NCI-H69 (cell line): ENCODE measurements around the gene GNAI2.
"Not testable (repeated sequence)": the region's sequence is repeated elsewhere in the genome, so short reads cannot be mapped to it uniquely, and the experiment has no call there.

Source experiments
- DNase-seq: peaks from one replicate; lab custom pipeline; 2025; lab: John Stamatoyannopoulos, UW

The GNAI2 gene

DNA sequence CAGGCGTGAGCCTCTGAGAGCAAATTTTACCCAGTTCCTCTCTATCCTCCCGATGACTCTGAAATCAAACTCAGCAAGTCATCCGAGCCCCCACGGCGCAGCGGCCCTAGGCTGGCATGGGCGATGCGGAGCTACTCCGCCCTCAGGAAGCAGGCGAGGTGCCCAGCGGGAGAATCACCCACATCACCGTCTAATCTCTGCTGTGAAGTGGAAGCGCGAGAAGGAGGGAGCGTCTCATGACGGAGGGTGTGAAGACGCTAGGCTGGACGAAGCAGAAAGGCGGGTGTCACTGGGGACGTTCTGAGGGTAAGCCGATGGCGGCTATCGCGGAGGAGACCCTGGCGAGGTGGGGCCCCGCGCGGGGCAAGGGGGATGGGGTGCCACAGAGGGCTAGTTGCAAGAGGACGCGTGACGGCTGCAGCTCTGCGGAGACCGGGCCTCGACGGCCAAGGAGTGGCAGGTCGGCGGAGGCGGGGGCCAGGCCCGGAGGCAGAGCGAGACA, 9.1 kb upstream of the GNAI2 start:
- DNase-seq = peak; percentile 76

DNA sequence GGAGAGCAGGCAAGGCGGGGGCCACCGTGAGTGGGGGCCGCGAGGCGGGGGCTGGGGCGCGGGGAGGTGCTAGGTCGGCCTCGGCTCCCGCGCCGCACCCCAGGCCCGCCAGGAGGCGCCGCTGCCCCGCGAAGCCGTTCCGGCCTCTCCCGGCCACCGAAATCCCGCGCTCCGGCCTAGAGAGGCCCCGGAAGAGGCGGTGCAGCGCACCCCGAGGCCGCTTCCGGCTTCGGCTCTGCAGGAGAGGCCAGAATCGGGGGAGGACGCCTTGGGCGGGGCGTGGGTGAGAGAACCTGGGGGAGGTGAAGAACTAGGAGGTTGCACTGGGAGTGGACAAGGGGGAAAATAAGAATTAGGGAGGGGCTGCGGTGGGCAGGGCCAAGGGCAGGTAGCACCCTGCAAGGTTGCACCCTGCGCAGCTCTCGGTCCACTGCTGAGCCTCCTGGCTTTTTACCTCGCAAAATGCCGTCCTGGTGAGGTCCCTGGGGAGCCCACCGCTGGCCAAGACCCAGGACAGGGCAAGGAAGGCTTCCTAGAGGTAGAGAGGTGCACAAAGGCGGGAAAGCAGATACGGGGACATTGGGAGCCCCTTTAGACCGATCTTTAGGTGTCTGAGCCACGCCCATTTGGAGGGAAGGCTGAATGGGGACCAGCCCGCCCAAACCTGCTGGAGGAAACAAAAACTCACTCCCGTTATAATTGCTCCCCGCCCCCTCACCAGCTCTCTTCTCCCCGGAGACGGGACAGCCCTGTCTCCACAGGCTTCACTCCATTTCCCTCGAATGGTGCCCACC, 8.4 kb upstream of the GNAI2 start:
- DNase-seq = peak; percentile 95

DNA sequence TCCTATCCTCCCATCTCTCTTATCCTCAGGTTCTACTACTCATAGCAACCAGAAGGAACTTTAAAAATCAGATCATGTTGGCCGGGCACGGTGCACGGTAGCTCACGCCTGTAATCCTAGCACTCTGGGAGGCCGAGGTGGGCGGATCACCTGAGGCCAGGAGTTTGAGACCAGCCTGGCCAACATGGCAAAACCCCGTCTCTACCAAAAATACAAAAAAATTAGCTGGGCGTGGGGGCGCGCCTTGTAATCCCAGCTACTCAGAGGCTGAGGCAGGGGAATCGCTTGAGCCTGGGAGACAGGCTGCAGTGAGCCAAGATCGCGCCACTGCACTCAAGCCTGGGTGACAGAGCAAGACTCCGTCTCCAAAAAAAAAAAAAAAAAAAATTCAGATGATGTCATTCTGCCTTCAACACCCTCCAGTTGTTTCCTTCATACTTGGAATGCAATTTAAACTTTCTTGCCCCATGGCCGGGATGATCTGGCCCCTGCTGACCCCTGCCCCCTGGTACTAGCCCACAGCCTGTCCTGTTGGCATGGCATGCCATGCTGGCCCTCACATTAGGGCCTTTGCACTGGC, 7.7 kb upstream of the GNAI2 start:
- DNase-seq = not testable (repeated sequence)

GRCh38 chr3:50229490-50229889, 6.5 kb upstream of the GNAI2 start:
- no peak for DNase-seq

DNA sequence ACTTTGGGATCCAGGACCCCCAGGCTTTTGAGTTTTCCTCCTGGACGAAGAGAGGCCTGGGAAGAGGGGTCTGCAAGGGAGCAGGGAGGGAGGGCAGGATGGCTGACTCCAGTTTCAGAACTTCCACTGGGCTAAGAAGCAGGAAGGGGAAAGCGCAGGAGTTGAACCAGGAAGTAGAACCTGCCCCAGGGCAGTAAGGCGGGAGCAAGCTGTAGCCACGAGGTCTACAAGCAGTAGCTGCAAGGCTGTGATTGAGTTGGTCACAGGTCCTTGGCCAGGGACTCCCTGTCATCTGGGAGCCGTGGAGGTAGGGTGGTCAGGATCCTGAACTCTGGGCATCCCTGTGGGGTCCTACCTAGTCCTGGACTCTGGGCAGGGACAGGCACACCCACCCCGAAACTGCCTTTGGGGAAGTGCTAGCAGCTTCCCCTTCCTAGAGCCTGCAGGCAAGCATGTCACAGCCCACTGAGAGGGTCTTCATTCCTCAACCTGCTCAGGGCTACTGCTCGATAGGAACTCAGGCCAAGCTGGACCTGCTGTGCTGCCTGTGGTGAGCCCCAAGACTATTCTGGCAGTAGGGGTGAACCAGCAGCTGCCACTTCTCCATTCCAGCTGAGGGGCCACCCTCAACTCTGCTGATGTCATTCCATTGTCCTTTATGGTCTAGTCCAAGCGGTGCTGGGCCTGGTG, 5.8 kb upstream of the GNAI2 start:
- no peak for DNase-seq

GRCh38 chr3:50230794-50231125, 5.2 kb upstream of the GNAI2 start:
- no peak for DNase-seq

GRCh38 chr3:50231581-50231980, 4.4 kb upstream of the GNAI2 start:
- no peak for DNase-seq

- DNase-seq = no peak
These were observed 3.7 kb upstream of the GNAI2 start for GRCh38 chr3:50232303-50232702.

DNA sequence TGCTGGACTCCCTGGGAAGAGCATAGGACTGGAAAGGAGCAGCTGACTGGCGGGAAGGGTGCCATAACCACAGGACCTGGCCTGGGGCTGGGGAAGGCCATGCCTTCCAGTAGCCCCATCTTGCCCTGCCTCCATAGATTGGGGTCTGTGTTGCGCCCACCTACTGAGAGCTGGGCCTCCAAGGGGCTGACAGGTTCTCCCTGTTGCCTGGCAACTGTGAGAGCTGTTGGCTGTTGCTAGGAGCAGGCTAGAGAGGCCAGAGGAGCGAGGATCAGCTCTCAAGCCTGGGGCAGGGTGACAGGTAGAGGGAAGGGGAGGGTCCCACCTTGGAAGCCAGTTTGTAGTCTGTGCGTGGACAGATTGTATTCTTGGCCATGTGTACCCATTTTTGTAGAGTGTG, 2.8 kb upstream of the GNAI2 start:
- no peak for DNase-seq

DNA sequence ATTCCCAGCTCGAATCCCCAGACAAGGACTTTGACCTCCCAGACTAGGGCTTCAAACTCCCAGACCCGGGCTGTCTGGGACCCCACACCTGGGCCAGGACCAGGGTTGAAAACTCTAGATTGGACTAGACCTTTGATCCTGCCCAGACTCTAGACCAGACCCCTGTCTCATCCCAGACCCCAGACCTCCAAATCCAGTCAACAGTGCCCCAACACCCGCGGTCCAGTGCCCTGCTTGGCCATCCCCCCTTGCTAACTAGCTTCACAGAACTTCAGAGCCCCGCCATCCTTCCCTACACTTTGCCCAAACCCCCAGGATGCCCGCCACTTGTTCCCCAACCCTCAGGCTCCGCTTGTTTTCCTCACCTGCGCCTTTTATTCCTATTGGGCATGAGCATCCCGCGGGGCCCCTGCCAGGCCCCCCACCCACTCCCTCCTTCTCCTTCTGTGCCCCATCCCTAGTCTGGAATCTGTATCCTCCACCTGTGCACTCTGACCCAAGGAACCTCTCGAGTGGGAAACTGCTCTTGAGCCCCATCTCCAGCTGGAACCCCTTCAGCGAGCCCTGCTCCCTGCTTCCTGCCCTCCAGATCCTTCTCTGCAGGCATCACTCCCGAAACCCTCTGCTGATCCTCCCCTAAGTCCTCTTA, 604 bp downstream of the GNAI2 start:
- peak; percentile 46 for DNase-seq

- peak; percentile 51 for DNase-seq
These were observed 1.2 kb downstream of the GNAI2 start for GRCh38 chr3:50237133-50237651.

GRCh38 chr3:50237754-50238548, 1.9 kb downstream of the GNAI2 start:
- peak; percentile 87 for DNase-seq

DNA sequence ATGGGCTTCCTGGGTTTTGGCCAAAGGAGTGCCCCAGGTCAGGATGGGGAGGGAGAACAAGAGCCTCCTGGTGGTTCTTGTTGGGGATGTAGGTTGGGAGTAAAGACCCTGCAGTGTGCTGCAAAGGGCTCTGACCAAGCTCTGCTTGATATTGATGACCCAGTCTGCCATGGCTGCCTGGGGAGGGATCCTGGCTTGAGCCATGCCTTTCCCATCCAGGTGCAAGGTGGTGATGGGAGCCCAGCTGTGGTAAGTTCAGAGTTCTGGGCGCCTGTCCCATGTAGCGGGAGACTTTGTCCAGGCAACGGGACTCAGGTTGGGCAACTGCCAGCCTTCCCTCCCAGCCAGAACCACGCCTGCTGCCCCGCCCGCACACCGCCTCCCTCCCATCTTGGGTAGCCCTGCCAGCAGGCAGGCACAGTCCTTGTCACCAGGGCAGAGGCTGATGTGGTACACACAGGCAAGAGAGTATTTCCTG, 2.6 kb downstream of the GNAI2 start:
- DNase-seq = peak; percentile 57

DNA sequence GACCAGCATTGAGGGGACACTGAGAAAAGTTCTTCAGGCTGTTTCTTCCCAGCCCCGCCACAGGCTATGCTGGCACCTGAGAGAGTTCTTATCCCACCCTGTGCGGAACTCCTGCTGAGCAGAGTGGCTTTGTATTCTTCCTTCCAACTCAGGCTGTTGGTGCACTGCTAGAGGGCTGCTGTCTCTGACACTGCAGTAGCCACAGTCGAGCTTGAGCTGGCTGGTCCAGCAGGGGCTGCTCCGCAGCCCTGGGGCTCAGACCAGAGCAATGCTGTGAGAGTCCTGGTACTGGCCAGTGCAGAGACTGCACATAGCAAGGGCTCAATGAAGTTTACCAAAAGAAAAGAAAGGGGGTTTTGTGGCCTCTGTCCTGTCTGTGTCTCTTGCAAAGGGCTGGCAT, 3.6 kb downstream of the GNAI2 start:
- no peak for DNase-seq

DNA sequence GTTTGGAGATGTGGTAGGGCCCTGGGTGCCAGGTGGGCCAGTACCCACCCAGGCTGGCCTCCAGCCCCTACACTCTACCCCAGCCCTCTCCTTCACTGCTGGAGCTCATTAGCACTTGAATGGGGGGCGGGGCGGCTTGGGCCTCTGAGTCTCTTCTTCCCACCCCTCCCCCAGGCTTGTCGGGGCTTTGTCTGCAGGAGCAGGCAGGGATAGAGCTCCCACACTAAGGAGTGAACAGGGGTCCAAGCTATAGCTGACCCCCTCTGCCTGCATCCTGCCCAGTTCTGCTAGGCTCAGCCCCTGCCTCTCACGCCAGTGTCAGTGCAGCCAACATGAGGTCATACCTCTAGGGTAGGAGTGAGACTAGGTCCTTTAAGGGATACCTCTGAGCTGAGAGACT, 5.2 kb downstream of the GNAI2 start:
- peak; percentile 76 for DNase-seq

DNA sequence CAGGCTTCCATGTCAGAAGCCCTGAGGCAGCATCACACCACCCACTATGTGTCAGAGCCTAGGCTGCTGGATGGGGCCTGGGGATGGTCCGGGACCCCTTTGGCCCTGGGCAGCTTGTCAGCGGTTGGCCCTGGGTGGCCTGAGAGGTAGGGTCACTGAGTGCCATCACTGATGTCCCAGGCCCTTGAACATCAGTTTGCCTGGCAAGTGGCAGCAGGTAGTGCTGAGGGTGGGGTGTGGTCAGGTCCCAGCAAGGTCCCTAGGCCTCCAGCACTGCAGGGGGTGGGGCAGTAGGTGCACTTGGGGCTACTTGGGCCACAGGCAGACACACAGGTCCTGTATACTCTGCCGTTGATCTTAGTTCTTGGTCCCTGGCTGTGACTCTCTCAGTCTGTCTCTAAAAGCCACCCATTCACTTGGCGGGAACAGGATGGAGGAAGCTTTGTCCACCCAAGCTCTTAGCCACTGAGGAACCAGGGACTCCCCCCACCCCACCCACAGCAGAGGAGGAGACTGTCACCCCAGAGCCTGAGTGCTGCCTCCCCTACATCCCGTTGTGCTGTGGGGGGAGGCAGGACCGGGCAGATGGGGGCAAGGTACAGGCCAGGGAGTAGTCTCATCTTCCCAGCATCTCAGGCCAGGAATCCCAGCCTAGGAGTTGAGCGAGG, 5.8 kb downstream of the GNAI2 start:
- no peak for DNase-seq

- DNase-seq = no peak
These were observed 6.4 kb downstream of the GNAI2 start for GRCh38 chr3:50242381-50242770.

DNA sequence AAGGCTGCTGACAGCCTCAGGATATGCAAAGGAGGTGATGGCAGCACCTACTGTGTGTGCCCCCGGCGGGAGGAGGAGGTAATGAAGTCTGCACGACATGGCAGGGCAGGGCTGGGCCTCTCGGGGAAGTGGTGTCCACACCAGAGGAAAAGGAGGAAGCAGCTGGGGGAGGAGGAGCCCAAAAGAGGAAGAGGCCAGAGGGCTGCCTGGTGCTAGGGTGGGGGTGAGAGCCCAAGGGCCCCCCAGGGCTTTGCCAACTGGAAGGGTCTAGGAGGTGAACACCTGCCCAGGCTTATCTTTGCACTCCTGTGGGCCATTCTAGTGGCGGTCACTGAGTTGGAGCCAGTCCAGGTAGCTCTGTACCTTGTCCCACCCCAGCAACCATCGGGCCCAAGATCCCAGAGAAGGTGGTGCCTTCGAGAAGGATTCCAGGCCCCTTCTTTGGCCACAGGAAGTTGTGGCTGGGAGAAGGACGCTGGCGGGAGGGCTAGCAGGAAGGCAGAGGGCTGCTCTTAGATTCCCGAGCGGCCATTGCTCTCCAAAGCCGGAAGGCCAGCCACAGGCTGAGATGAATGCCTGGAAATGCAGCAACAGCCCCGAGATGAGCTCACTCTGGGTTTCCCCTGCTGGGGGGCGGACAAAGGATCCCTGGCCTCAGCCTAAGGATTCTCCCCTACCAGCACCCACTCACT, 7.0 kb downstream of the GNAI2 start:
- no peak for DNase-seq

GRCh38 chr3:50243543-50243895, 7.5 kb downstream of the GNAI2 start:
- no peak for DNase-seq

DNA sequence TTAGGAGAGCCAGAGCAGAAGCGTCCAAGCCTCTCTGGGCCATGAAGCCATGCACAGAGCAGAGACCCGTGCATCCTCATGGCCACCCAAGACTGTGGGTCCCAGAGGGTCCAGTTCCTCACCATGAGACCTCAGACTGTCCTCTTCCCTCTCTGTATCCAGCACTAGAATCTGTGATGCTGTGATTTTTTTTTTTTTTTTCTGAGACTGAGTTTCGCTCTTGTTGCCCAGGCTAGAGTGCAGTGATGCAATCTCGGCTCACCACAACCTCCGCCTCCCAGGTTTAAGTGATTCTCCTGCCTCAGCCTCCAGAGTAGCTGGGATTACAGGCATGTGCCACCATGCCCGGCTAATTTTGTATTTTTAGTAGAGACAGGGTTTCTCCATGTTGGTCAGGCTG, 8.8 kb downstream of the GNAI2 start:
- DNase-seq = not testable (repeated sequence)
